ENCODE measurements around the gene EIF4E2.

- TF ChIP-seq CTCF (IDR thresholded peaks at IDR 0.05) (no peak), POLR2A (IDR thresholded peaks at IDR 0.05) (no peak)
Observed at GRCh38 chr2:232598293-232598692, 47.8 kb downstream of the EIF4E2 start.

All from ovary (tissue), 3 donors.